Gastroesophageal sphincter (tissue), 3 donors: ENCODE data around the gene DPEP2NB.

Experiments used
- CTCF ChIP-seq, 4 experiments: fragments of 200-600 bp in 2 of 4; fragments of 450-650 bp in 2 of 4; sonication (generic) in 1 of 4; IDR thresholded peaks; one replicate each; pipeline ENCODE4 v1.5.1; 2017 to 2019; ENCODE audit warnings: antibody characterized with exemption in 4 of 4, mild to moderate bottlenecking in 2 of 4, moderate library complexity in 2 of 4
- EP300 ChIP-seq: sonication (generic); formaldehyde crosslinking; IDR thresholded peaks from one replicate; pipeline ENCODE4 v1.6.1; 2017; ENCODE audit warnings: antibody characterized with exemption, mild to moderate bottlenecking
- POLR2A ChIP-seq, 2 donors: fragments of 450-650 bp; IDR thresholded peaks; one replicate each; pipeline ENCODE4 v1.6.1; 2017; ENCODE audit warnings: antibody characterized with exemption in 2 of 2, mild to moderate bottlenecking in 2 of 2, moderate library complexity in 1 of 2

GRCh38 chr16:68049449-68049848, 33.7 kb upstream of the DPEP2NB start:
- TF ChIP-seq CTCF (IDR thresholded peaks at IDR 0.05) = no peak
- TF ChIP-seq EP300 = no peak
- no peak for TF ChIP-seq POLR2A (IDR thresholded peaks at IDR 0.05)
